Measurements from ENCODE around the gene CXCL14. TPM values are rescaled to one million over a fixed set of nuclear protein-coding genes. Genes with fewer than 3 reads are reported as not detected.

CXCL14 gene
- total and polyA plus RNA-seq, 2 of the 13 experiments (the other 11 are each of a cell fraction or from before 2014, with no cell fraction given), result not detected

DNA sequence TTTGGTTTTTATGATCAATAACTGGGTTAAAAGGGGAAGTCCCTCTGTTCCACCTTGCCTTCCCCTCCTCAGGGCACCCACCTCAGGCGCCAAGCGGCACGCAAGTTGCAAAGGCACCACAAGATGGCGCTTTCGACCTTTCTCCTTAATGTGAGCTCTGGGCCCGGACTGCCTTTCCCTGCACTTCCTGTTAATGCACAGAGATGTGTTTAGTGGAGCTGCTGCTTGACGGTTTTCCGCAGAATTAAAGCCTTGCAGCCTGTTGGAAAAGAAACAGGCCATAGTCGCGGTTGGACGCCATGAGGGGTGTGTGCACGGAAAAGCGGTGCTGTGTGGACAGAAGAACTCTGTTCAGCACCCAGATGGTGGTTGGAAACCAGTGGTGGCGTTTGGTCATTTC is 17.9 kb downstream of the CXCL14 start (continued):
- TF ChIP-seq, protein P1, sequence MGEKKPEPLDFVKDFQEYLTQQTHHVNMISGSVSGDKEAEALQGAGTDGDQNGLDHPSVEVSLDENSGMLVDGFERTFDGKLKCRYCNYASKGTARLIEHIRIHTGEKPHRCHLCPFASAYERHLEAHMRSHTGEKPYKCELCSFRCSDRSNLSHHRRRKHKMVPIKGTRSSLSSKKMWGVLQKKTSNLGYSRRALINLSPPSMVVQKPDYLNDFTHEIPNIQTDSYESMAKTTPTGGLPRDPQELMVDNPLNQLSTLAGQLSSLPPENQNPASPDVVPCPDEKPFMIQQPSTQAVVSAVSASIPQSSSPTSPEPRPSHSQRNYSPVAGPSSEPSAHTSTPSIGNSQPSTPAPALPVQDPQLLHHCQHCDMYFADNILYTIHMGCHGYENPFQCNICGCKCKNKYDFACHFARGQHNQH (CRISPR knock-in tag; IDR thresholded peaks at IDR 0.05), result peak; percentile 41; the same call in 1 of the 2 replicates
- TF ChIP-seq, protein P2, sequence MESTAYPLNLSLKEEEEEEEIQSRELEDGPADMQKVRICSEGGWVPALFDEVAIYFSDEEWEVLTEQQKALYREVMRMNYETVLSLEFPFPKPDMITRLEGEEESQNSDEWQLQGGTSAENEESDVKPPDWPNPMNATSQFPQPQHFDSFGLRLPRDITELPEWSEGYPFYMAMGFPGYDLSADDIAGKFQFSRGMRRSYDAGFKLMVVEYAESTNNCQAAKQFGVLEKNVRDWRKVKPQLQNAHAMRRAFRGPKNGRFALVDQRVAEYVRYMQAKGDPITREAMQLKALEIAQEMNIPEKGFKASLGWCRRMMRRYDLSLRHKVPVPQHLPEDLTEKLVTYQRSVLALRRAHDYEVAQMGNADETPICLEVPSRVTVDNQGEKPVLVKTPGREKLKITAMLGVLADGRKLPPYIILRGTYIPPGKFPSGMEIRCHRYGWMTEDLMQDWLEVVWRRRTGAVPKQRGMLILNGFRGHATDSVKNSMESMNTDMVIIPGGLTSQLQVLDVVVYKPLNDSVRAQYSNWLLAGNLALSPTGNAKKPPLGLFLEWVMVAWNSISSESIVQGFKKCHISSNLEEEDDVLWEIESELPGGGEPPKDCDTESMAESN (CRISPR knock-in tag; conservative IDR thresholded peaks at IDR 0.05), result peak; percentile 37; the same call in 1 of the 2 replicates
- TF ChIP-seq STAG1 (CRISPR knock-in tag; IDR thresholded peaks at IDR 0.05) (peak; percentile 81), MED1 (CRISPR knock-in tag; IDR thresholded peaks at IDR 0.05) (no peak), GABPB1 (CRISPR knock-in tag; IDR thresholded peaks at IDR 0.05) (peak; percentile 61; the same call in 1 of the 2 replicates), CBX1 (IDR thresholded peaks at IDR 0.05; ENCODE audit: low read depth) (no peak), ELF3 (CRISPR knock-in tag; IDR thresholded peaks at IDR 0.05) (peak; percentile 84), CBX5 (CRISPR knock-in tag; IDR thresholded peaks at IDR 0.05; ENCODE audit: borderline replicate concordance) (peak; percentile 65; the same call in 1 of the 2 replicates), ERF (CRISPR knock-in tag; IDR thresholded peaks at IDR 0.05) (0 out of 2 replicates have a peak, but pooled peaks have one; percentile 45), SIN3B (IDR thresholded peaks at IDR 0.05; ENCODE audit: low read length) (no peak), ELF1 (CRISPR knock-in tag; IDR thresholded peaks at IDR 0.05) (peak; percentile 78), ARNT2 (CRISPR knock-in tag; IDR thresholded peaks at IDR 0.05; ENCODE audit: low read depth) (no peak), TEAD3 (CRISPR knock-in tag; optimal IDR thresholded peaks at IDR 0.05; ENCODE audit: borderline replicate concordance) (peak; percentile 30), THAP11 (CRISPR knock-in tag; IDR thresholded peaks at IDR 0.05) (peak; percentile 21; the same call in 1 of the 2 replicates), FOXM1 (CRISPR knock-in tag; IDR thresholded peaks at IDR 0.05) (no peak), GABPA (IDR thresholded peaks at IDR 0.05; ENCODE audit: low read depth, low read length) (no peak), GABPA (CRISPR knock-in tag; IDR thresholded peaks at IDR 0.05; ENCODE audit: low read depth) (peak; percentile 65), ZNF546 (CRISPR knock-in tag; conservative IDR thresholded peaks at IDR 0.05) (no peak)
- TF ChIP-seq, protein P3, sequence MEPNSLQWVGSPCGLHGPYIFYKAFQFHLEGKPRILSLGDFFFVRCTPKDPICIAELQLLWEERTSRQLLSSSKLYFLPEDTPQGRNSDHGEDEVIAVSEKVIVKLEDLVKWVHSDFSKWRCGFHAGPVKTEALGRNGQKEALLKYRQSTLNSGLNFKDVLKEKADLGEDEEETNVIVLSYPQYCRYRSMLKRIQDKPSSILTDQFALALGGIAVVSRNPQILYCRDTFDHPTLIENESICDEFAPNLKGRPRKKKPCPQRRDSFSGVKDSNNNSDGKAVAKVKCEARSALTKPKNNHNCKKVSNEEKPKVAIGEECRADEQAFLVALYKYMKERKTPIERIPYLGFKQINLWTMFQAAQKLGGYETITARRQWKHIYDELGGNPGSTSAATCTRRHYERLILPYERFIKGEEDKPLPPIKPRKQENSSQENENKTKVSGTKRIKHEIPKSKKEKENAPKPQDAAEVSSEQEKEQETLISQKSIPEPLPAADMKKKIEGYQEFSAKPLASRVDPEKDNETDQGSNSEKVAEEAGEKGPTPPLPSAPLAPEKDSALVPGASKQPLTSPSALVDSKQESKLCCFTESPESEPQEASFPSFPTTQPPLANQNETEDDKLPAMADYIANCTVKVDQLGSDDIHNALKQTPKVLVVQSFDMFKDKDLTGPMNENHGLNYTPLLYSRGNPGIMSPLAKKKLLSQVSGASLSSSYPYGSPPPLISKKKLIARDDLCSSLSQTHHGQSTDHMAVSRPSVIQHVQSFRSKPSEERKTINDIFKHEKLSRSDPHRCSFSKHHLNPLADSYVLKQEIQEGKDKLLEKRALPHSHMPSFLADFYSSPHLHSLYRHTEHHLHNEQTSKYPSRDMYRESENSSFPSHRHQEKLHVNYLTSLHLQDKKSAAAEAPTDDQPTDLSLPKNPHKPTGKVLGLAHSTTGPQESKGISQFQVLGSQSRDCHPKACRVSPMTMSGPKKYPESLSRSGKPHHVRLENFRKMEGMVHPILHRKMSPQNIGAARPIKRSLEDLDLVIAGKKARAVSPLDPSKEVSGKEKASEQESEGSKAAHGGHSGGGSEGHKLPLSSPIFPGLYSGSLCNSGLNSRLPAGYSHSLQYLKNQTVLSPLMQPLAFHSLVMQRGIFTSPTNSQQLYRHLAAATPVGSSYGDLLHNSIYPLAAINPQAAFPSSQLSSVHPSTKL (CRISPR knock-in tag; IDR thresholded peaks at IDR 0.05), result 0 out of 2 replicates have a peak, but pooled peaks have one; percentile 30
- TF ChIP-seq, protein P4, sequence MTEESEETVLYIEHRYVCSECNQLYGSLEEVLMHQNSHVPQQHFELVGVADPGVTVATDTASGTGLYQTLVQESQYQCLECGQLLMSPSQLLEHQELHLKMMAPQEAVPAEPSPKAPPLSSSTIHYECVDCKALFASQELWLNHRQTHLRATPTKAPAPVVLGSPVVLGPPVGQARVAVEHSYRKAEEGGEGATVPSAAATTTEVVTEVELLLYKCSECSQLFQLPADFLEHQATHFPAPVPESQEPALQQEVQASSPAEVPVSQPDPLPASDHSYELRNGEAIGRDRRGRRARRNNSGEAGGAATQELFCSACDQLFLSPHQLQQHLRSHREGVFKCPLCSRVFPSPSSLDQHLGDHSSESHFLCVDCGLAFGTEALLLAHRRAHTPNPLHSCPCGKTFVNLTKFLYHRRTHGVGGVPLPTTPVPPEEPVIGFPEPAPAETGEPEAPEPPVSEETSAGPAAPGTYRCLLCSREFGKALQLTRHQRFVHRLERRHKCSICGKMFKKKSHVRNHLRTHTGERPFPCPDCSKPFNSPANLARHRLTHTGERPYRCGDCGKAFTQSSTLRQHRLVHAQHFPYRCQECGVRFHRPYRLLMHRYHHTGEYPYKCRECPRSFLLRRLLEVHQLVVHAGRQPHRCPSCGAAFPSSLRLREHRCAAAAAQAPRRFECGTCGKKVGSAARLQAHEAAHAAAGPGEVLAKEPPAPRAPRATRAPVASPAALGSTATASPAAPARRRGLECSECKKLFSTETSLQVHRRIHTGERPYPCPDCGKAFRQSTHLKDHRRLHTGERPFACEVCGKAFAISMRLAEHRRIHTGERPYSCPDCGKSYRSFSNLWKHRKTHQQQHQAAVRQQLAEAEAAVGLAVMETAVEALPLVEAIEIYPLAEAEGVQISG (CRISPR knock-in tag; IDR thresholded peaks at IDR 0.05), result peak; percentile 46; the same call in 1 of the 2 replicates
- TF ChIP-seq, protein P5, sequence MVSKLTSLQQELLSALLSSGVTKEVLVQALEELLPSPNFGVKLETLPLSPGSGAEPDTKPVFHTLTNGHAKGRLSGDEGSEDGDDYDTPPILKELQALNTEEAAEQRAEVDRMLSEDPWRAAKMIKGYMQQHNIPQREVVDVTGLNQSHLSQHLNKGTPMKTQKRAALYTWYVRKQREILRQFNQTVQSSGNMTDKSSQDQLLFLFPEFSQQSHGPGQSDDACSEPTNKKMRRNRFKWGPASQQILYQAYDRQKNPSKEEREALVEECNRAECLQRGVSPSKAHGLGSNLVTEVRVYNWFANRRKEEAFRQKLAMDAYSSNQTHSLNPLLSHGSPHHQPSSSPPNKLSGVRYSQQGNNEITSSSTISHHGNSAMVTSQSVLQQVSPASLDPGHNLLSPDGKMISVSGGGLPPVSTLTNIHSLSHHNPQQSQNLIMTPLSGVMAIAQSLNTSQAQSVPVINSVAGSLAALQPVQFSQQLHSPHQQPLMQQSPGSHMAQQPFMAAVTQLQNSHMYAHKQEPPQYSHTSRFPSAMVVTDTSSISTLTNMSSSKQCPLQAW (CRISPR knock-in tag; IDR thresholded peaks at IDR 0.05), result 0 out of 2 replicates have a peak, but pooled peaks have one; percentile 27

Data from HepG2 (cell line).